BE2C (cell line): ENCODE results near the gene HLA-DPA1. TPM values are rescaled to one million over a fixed set of nuclear protein-coding genes. Genes with fewer than 3 reads are reported as not detected.
A peak's percentile ranks its signal among the peaks of the same experiment; 100 is the strongest.

Source experiments
- DNase-seq: peaks from one replicate; pipeline ENCODE4 v3.0.0-alpha.2; 2020
- H3K27me3 ChIP-seq: fragments of 250-450 bp; sonication (Bioruptor Pico); 2 replicates; pipeline ENCODE4 v1.5.1; 2020; ENCODE audit warnings: mild to moderate bottlenecking
- H3K36me3 ChIP-seq: fragments of 250-450 bp; sonication (Bioruptor Pico); 2 replicates; pipeline ENCODE4 v1.5.1; 2020; ENCODE audit warnings: mild to moderate bottlenecking
- H3K4me1 ChIP-seq: fragments of 250-450 bp; sonication (Bioruptor Pico); 2 replicates; pipeline ENCODE4 v1.5.1; 2020
- H3K4me3 ChIP-seq: 2 replicates; pipeline ENCODE4 v1.5.1; 2011; ENCODE audit warnings: low read depth, low read length
- H3K9me3 ChIP-seq: fragments of 250-450 bp; sonication (Bioruptor Pico); 2 replicates; pipeline ENCODE4 v1.5.1; 2020
- polyA plus RNA-seq: library from polyadenylated mRNA; unstranded; fragments of >200 nt; gene quantifications from one replicate; pipeline ENCODE4 v1.2.1, GENCODE V29; 2012; ENCODE audit warnings: low read depth, missing spikeins; ENCODE audit not compliant: insufficient read length, insufficient read depth
- TF ChIP-seq, protein P1 (sequence below): IDR thresholded peaks from 2 replicates; pipeline ENCODE4 v1.5.1; 2012; ENCODE audit warnings: mild to moderate bottlenecking, low read depth, low read length

HLA-DPA1 gene
- polyA plus RNA-seq, result not detected

DNA sequence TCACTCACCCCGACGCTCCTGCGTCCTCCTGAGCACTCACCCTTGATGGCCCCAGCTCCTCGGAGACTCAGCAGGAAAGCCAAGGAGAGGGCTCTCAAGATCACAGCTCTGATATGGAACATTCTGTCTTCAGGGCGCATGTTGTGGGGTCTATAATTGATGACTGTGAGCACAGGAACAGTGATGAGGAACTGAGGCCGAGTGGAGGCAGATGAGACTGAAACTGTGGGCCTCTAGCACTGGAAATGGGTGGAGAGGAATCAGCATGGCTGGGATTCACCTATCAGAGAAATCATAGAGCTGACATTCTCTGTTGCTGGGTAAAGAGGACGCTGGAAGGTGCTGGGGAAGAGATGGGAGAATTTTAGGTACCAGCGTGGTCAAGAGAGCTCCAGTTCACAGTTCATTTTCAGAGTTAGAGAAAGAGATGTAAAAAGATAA is at the start of gene HLA-DPA1:
Gene HLA-DPA1, minus strand, starts transcription at position 219 of the 441 bp plus-strand sequence.
- no peak for DNase-seq
- no peak within 1 kb of the TSS for H3K4me3 ChIP-seq
- H3K36me3 ChIP-seq, result no peaks in the 10 kb centered on the region
- H3K4me1 ChIP-seq, result no peaks in the 10 kb centered on the region
- H3K9me3 ChIP-seq, result no peaks in the 10 kb centered on the region
- H3K27me3 ChIP-seq, result peaks cover 33% of the 10 kb centered on the region
- TF ChIP-seq, protein P1, sequence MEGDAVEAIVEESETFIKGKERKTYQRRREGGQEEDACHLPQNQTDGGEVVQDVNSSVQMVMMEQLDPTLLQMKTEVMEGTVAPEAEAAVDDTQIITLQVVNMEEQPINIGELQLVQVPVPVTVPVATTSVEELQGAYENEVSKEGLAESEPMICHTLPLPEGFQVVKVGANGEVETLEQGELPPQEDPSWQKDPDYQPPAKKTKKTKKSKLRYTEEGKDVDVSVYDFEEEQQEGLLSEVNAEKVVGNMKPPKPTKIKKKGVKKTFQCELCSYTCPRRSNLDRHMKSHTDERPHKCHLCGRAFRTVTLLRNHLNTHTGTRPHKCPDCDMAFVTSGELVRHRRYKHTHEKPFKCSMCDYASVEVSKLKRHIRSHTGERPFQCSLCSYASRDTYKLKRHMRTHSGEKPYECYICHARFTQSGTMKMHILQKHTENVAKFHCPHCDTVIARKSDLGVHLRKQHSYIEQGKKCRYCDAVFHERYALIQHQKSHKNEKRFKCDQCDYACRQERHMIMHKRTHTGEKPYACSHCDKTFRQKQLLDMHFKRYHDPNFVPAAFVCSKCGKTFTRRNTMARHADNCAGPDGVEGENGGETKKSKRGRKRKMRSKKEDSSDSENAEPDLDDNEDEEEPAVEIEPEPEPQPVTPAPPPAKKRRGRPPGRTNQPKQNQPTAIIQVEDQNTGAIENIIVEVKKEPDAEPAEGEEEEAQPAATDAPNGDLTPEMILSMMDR, result no peak

DNA sequence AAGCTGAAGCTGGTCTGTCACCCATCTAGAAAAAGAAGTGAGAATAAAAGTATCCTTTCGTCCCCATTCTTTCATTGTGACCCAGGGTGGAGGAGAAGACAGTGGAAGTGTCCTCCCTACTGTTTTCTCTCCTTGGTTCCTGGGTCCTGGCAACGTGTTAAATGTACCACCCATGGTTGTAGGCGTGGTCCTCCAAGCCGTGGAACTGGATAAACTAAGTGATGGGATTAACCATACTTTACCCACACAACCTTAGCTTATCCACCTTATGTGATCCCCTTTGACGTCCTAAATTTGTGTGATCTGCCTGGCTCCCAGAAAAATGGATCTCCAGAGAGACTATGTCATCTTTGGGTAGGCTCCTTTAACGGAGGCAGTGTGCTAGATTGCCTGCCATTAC is 49.7 kb upstream of the HLA-DPA1 start:
- TF ChIP-seq, protein P1, result no peak
- Histone ChIP-seq H3K4me3 (no peak overlapping the region), H3K27me3 (peaks cover 26% of the 10 kb centered on the region), H3K9me3 (no peaks in the 10 kb centered on the region), H3K36me3 (no peaks in the 10 kb centered on the region), H3K4me1 (no peaks in the 10 kb centered on the region)
- no peak for DNase-seq

DNA sequence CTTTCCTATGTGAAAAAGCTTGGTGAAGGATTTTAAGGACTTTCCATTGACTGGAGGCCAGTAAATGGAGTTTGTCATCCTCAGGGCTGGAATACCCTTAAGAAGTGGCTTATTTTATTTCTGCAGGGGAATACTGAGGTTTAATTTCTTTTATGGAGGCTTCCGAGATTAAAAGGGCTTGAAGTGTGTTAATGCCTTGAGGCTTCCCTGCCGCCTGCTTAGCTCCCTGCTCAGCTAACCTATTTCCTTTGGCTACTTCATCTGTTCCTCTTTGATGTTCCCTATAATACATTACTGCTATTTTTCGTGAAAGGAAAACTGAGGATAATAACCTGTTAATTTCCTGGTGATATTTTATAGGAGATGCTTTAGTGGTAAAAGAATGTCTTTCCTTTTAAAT is 46.6 kb upstream of the HLA-DPA1 start:
- Histone ChIP-seq H3K36me3 (no peaks in the 10 kb centered on the region), H3K4me3 (no peak overlapping the region), H3K4me1 (no peaks in the 10 kb centered on the region), H3K27me3 (peaks cover 47% of the 10 kb centered on the region), H3K9me3 (no peaks in the 10 kb centered on the region)
- DNase-seq, result no peak
- TF ChIP-seq, protein P1, result no peak

DNA sequence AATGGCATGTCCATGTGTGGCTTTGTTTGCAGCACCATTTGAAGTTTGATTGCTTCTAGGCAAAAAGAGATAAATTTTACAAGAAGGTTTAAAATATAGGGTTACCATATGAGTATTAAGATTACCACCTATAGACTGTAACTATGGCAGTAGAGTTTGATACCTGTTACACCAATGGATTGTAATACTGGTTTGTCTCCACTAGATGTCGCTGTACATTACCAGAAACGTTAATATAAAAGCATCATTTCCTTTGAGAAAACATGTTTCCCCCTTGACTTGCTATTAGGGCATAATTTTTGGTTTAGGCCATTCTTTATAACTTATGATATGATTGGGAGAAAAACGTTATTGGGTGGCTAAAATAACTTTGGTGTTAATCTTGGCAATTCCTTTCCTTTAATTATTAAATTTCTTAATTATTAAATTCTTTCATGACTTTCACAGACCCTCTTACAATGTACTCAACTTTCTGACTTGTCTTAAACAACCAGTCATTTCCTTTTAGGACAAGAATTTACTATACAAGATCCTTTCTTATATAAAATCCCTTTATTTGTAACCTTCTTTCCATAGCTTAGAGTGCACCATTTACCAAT is 45.2 kb upstream of the HLA-DPA1 start:
- Histone ChIP-seq H3K36me3 (no peaks in the 10 kb centered on the region), H3K27me3 (peaks cover 59% of the 10 kb centered on the region), H3K9me3 (no peaks in the 10 kb centered on the region), H3K4me1 (no peaks in the 10 kb centered on the region), H3K4me3 (no peak overlapping the region)
- DNase-seq, result no peak
- TF ChIP-seq, protein P1, result peak; percentile 64

DNA sequence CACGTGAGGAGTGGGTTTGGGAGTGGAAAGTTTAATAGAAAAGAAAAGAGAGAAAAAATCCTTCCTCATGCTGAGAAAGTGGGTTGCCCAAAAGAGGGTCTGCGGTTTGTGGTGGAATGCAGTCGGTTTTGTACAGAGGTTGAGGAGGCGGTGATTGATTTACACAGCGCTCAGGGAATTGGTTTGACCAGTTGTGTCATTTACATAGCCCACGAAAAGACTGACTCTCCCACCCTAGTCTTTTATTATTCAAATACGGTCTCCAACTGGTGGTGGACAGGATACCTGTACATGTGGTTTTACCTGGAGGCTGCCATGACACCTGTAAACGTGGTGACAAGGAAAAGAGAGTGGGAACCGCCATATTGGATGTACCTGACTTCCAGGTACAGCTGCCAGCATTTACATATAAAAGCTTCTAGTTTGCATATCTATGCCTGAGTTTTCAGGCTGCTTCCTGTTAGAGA is 44.4 kb upstream of the HLA-DPA1 start:
- Histone ChIP-seq H3K4me1 (no peaks in the 10 kb centered on the region), H3K9me3 (no peaks in the 10 kb centered on the region), H3K27me3 (peaks cover 59% of the 10 kb centered on the region), H3K4me3 (no peak overlapping the region), H3K36me3 (no peaks in the 10 kb centered on the region)
- no peak for DNase-seq
- TF ChIP-seq, protein P1, result no peak
